GM06990 (cell line): ENCODE results near the gene LMAN1L.

Experiments used
- DNase-seq: peaks from one replicate; pipeline ENCODE4 v3.0.0-alpha.2; 2011; ENCODE audit not compliant: insufficient read length; ENCODE audit errors: extremely low read depth
- H3K27me3 ChIP-seq: replicated peaks from 2 replicates; pipeline ENCODE4 v1.6.0; 2011; ENCODE audit warnings: low read length; ENCODE audit not compliant: control insufficient read depth, insufficient read depth
- H3K36me3 ChIP-seq: 2 replicates; pipeline ENCODE4 v1.5.1; 2011; ENCODE audit warnings: low read length; ENCODE audit not compliant: control insufficient read depth, insufficient read depth
- H3K4me3 ChIP-seq: replicated peaks from 2 replicates; pipeline ENCODE4 v1.5.1; 2011; ENCODE audit warnings: low read depth, mild to moderate bottlenecking, control low read depth, low read length
- TF ChIP-seq, protein P1 (sequence below): IDR thresholded peaks from 2 replicates; pipeline ENCODE4 v1.5.1; 2011; ENCODE audit warnings: low read length, control low read depth, mild to moderate bottlenecking, inconsistent platforms; ENCODE audit not compliant: insufficient read depth, poor library complexity, severe bottlenecking

LMAN1L gene

DNA sequence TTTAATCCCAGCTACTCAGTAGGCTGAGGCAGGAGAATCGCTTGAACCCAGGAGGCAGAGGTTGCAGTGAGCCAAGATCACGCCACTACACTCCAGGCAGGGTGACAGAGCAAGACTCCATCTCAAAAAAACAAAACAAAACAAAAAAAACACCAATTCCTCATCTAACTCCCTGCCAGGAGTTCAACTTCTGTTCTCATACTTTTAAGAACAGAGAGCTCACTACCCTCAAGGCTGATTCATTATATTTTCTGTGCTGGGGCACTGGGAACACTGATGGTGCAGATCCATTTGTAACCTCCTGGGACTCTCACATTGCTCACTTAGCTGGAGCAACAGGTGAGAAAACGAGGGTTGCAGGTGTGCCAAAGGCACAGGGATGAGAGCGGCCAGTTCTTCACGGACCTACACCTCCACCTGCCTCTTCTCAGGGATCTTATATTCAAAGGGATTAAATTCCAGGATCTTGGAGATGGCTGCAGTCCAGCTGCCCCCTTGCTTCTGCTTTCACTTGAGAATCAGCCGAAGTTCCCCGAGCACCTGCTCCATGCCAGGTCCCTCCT, 43.1 kb upstream of the LMAN1L start:
- DNase-seq = no peak
- Histone ChIP-seq H3K4me3 (no peak overlapping the region), H3K27me3 (no peaks in the 10 kb centered on the region; the same call in 1 of the 2 replicates), H3K36me3 (no peaks in the 10 kb centered on the region)
- TF ChIP-seq, protein P1, sequence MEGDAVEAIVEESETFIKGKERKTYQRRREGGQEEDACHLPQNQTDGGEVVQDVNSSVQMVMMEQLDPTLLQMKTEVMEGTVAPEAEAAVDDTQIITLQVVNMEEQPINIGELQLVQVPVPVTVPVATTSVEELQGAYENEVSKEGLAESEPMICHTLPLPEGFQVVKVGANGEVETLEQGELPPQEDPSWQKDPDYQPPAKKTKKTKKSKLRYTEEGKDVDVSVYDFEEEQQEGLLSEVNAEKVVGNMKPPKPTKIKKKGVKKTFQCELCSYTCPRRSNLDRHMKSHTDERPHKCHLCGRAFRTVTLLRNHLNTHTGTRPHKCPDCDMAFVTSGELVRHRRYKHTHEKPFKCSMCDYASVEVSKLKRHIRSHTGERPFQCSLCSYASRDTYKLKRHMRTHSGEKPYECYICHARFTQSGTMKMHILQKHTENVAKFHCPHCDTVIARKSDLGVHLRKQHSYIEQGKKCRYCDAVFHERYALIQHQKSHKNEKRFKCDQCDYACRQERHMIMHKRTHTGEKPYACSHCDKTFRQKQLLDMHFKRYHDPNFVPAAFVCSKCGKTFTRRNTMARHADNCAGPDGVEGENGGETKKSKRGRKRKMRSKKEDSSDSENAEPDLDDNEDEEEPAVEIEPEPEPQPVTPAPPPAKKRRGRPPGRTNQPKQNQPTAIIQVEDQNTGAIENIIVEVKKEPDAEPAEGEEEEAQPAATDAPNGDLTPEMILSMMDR = no peak

DNA sequence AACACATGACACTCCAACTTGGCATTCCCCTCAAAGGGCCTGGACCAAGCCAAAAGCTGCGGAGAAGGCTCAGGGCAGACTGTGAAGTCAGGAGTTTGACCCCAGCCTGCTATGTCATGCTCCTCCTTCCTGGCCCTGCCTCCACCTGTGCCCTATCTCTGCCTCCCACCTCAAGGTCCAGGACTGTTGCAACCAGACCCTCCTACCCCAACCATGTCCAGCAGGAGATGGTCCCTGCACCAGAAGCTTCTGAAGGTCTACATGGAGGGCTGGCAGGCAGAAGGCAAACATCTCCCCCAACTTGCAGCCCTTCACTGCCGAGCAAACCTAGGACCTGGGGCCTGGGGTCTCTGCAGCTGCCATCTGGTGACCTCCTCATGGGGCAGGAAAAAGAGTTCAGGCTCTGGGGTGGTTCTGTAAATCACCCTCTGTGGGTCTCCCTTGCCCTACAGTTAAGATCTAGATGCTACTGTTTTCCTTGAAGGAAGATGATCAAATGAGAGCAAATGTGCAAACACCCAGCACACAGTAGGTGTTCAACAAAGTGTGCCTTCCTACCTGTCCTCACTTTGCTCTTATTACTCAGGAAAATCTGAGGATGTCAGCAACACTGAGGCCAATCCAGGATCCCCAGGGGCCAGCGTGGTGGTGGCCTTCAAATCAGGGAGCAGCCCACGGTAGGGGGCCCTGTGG, 42.3 kb upstream of the LMAN1L start:
- H3K4me3 ChIP-seq = no peak overlapping the region
- DNase-seq = no peak
- H3K36me3 ChIP-seq = no peaks in the 10 kb centered on the region
- H3K27me3 ChIP-seq = no peaks in the 10 kb centered on the region; the same call in 1 of the 2 replicates
- TF ChIP-seq, protein P1 = no peak

DNA sequence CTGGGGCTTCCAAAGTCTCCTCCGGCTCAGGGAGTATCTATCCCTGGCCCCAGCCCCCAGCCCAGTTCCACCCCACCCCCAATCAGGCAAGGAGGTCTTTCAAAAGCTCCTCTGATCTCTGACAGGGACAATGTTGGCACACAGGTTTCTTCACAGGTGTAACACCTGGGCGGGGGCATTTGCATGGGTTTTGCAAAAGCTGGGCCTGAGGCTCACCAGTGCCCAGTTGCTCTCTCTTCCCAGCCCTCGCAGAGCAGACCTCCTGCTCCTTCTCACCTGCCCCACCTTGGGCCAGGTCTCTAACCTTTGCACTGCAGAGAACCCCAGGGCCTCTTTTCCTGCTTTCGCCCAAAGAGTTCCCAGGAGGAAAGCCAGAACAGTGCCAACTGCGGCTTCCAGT, 39.3 kb upstream of the LMAN1L start:
- no peaks in the 10 kb centered on the region for H3K36me3 ChIP-seq
- no peaks in the 10 kb centered on the region for H3K27me3 ChIP-seq
- DNase-seq = no peak
- TF ChIP-seq, protein P1 = no peak
- no peak overlapping the region for H3K4me3 ChIP-seq

DNA sequence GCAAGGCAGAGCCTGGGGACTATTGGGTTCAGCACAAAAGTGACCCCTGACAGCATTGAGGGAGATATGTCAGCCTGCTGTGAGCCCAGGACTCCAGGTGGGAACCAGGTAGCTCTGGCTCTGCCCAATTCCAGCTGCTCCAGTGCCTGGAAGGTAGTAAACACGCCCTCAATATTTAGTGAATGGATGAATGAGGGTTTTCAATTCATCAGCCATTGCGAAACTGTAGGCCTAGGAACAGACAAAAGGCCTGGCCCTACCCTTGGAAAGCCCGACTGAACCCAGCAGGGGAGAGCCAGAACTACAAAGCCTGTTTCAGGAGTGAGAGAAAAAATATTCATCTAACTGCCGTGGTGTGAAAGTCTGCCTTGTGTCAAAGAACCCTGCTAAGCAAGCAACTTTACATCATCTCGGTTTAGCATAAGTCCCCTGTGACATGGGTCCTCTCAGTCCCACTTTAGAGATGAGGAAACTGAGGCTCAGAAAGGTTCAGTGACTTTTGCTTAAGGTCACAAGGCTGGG, 38.8 kb upstream of the LMAN1L start:
- no peaks in the 10 kb centered on the region for H3K36me3 ChIP-seq
- H3K4me3 ChIP-seq = no peak overlapping the region
- TF ChIP-seq, protein P1 = no peak
- H3K27me3 ChIP-seq = no peaks in the 10 kb centered on the region
- DNase-seq = no peak

DNA sequence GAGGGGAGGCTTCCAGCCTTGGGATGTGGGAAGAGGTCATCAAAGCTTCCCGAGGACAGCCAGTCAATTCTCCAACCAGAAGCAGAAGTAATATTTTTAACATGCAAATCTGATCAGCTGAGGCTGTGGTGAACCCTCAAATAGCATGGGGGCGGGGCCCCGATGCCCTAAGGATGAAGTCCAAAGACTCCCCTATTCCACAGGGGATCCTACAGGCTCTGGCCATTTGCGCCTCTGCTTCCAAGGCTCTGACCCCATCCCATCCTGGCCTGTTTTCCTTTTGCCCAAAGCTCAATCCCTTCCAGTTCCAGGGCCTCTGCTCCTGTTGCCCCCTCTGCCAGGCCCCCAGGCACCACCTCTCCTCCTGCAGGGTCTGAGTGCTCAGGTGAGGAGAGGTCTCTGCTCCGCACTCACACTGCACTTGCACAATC, 37.5 kb upstream of the LMAN1L start:
- Histone ChIP-seq H3K4me3 (no peak overlapping the region), H3K27me3 (no peaks in the 10 kb centered on the region), H3K36me3 (no peaks in the 10 kb centered on the region)
- no peak for DNase-seq
- TF ChIP-seq, protein P1 = no peak
